ENCODE data around the gene MMP24OS.

Gene MMP24OS

DNA sequence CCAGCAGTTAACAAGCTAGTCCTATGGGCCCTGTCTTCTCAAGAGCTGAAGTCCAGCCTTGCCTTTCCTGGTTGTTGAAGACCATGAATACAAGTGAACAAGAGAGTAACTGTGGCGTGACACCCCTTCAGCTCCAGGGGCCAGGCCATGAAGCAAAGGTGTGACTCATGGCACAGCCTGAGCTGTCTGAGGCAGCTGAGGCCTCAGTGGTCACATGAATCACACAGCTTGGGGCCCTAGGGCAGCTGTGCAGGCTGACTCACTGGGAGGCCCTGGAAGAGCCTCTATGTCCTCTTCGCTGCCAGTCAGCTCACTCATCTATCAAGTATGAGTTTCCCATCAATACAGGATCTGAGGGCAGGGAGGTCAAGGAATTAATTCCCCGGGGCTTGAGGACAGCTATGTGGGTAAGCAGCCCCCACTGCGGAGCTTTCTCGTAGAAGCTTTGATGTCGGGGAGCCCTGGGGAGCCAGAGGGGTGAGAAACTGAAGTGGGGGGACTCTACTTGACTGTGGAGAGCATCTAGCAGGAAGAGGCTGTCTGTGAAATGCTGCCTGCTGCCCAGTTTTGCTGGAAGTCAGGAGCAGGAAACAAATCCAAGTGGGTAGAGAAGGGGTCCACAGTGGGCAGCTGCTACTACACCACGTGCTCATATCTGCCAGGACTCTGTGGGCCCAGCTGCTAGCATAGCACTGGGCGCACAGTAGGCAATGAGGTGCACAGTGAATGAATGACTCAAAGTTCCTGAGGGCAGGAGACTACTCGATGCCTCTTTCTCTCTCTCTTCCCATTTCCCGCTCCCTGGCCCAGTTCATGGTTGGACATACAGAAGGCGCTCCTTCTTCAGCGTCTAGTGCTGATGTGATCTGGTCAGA, 28.0 kb upstream of the MMP24OS start:
- peak; percentile 66 for DNase-seq

DNA sequence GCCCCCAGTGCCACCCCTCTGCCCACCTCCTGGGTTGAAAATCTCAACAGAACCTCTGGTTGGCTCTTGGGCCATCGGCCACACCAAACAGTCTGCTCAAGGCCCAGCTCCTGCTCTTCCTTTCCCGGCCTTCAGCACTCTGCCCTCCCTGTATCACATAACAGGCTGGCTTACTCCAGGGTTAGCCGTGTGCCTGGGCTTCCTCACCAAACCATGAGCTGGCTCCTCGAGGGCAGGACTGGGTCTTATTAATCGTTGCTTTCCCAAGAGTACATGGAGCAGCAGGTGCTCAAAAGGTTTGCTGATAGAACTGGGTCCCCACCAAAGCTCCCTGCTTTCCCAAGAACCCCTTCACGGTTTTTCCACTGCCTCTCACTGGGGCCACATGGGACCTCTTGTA, 27.0 kb upstream of the MMP24OS start:
- DNase-seq, result no peak

DNA sequence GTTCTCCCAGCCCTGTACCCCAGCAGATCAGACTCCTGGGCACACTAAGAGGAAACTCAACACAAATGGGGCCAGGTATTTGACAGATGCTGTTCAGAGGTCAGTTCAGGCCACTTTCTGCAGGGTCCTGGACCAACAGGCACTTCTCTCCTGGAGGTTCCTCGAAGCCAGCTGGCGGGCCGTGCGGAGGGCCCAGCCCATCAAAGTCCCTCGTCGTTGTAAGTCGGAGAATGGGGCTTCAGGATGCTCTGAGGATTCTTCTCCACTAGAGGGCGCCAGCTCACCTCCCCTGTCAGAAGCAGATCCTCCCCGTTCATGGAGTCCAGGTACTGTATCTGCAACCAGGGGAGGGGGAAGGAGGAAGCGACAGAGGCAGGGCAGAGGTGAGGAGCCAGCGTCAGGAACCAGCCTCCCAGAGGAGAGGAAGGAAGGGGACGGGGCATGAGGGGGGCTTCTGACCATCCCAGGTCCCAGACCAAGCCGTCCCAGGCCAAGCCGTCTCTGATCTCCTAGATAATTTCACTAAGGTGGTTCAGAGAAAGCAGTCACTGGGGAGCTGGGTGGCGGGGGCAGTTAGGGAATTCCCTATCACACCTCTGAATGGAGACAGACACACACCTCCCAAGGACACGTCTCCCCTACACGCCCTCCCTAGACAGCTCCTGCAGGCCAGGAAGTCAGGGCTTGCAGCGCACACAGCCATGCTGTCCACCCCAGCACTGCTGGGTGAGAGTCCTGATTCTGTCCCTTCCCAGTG, 26.0 kb upstream of the MMP24OS start:
- DNase-seq, result peak; percentile 76

DNA sequence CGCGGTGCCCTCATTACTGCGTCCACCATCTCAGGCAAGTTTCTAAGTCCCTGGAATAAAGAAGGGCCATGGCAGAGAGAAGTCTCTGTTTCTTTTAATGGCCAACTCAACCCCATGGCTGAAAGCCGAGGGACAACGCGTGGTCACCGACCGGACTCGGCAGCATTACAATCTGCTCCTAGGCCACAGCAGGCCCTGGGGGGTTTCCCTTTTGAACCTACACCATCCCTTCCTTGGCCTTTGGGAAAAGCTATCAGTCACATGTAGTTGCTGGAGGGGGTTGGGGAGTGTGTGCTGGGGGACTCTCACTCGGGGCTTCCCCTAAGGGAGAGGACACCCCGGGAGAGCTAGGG, 25.4 kb upstream of the MMP24OS start:
- no peak for DNase-seq

DNA sequence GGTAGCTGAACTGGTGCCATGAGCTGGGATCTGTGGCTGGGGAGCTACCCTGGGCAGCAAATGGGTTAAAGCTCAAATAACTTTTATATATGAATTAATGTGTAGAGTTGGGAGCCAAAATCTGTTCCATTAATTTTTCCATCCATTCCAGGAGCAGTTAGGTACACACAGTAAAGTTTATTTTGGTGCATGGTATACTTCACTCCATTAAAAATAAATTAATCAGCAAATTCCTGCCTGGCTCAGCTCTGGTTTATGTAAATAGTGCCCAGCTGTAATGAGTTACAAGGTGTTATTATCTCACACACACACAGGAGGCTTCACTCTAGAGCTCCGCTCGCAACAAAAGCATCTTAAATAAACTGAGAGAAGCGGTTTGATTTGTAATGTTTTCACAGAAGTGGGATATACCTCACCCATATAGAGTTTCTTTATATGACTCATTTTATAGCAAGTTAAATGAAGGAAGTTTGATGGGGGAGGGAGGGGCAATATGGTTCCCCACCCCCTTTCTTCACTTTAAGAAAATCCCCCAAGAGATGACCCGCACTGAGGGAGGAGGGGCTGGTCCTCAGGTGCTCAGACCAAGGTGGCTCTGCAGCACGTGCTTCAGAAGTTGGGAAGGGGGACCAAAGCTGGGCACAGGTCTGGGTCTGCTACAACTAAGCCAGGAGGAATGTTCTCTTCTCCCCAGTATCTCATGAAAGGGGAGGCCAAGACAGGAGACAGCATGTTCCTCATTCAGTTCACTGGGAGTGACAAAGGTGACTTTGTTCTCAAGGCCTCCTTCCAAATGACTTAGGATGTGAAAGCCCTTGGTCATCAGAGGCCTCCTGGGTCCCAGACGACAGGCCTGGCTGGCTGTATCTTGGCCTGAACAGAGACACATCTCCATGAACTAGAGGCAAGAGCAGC, 24.8 kb upstream of the MMP24OS start:
- no peak for DNase-seq

DNA sequence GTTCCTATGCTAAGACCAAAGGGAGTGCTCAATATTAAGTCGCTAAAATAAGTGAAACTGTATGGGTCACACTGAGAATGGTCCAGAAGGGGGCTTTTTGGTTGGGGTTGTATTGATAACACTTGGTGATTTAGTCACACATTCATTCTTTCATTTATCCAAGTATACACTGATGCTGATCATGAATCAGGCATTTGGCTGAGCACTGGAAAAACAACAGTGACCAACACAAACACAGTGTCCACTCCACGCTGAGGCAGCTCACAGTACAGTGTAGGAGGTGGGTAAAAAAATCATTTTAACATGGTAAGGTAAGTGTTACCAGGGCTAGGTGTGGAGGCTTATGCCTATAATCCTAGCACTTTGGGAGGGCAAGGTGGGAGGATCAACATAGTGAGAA, 23.5 kb upstream of the MMP24OS start:
- DNase-seq, result no peak

DNA sequence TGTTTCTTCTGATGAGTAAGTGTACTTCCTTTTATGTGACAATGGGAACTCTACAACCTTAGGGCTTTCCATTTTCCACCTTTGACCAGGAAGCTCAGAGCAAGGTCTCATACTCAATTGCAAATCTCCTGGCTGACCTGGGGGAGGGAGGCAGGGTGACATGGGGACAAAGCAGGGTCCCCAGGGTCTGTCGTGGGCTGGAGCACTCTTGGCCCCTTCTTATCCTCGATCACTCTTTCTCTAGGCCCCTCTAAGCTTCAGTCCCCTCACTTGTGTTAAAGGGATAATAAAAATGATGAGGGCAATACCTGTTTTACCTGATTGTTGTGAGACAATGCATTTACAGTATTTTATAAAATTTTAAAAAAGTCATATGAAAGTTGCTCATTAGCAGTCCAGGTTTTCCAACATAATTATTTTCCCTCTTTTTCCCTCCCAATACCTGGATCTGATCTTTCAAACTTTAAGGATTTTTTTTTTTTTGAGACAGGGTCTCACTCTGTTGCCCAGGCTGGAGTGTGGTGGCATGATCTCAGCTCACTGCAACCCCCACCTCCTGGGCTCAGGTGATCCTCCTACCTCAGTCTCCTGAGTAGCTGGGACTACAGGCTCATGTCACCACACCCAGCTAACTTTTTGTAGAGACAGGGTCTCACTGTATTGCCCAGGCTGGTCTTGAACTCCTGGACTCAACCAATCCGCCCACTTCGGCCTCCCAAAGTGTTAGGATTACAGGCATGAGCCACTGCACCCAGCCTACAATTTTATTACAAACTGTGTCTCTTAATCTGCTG, 22.7 kb upstream of the MMP24OS start:
- DNase-seq, result no peak

DNA sequence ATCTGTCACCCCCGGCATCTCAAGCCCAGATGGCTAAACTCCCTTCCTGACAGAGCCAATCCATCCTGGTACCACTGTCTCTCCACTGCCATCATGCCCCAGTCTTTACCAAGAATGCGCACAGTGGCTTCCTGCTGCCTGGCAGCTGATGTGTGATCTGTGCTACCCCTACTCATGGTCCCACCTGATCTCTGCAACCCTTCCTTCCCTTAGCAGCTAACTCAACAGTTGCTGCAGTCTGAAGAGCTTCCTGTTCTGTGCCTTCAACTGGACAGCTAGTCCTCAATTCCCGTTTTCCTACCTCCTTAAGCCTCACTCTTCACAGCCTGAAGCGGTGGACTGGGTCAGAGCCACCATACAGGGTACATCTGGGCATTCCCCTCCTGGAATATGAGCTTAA, 21.9 kb upstream of the MMP24OS start:
- no peak for DNase-seq

DNA sequence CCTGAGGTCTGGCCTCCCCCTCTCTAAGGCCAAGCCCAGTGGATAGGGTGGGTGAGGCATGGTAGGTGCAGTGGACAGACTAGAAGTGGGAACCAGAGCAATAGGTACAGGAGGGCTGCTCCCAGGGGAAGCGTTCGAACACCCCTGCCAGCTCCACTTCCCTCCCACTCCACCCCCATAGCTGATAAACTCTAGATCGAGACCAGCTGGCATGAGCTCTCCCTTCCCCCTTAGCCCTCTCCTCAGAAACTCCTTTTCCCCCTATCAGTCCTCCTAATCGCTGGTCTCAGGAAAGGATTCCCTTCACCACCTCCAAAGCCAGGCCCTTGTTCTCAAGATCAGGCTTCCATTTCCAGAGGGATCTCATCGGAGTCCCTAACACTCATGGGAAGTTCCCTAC, 20.3 kb upstream of the MMP24OS start:
- no peak for DNase-seq

DNA sequence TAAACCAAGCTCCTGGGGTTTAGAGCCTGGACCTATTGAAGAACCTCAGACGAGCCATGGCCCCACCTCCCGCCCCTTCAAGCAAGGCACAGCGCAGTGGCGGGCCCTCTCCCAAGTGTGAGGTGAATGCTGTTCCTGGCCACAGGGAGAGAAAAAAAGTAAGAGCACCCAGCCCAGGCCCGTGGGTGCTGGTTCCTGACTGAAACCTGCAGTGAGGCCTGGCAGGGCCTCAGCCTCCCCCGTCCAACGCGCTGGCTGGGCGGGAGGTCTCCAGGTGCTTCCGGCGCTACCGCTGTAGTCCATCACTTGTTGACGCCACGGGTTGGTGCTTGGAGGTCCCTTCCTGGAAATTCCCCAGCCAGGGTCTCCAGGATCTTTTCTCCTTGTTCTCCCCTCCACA, 19.8 kb upstream of the MMP24OS start:
- no peak for DNase-seq

DNA sequence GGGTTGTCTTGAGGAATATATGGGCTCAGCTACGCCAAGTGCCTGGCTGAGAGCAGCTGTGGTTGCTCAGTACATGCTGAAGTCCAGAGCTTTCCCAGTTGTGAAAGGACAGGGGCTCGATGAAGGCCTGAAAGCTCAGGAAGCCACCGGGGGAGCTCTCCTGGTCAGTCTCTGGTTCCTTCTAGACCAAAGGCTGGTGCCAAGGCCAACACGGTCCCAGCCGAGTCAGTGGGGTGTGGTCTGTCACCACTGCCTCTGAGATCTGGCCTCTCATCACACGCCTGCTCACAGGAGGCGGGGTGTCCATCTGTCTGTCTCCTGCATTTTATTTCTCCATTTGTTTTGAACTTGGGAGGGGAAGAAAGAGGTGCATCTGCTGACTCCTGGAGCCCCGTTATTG, 19.2 kb upstream of the MMP24OS start:
- DNase-seq, result no peak

DNA sequence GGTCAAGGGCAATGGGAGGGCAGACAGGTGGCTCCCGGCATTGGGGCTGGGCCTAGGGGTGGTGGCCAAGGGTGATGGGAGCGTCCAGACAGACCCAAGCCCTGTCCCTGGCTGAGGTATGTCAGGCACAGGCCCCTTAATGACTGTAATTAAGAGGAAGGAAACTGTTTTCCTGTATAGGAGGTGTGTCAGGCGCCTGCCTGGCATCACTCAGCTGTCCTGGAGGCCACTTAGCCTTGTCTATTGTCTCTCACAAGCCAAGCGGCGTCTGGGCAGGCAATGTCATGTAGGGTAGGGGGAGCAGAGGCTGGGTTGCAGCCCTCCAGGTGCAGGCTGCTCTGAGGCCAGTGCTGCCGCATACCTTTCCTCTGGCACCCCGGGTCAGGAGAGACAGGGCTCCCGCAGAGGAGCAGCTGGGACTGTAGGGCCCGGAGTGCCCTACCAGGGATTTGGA, 18.2 kb upstream of the MMP24OS start:
- DNase-seq, result no peak

DNA sequence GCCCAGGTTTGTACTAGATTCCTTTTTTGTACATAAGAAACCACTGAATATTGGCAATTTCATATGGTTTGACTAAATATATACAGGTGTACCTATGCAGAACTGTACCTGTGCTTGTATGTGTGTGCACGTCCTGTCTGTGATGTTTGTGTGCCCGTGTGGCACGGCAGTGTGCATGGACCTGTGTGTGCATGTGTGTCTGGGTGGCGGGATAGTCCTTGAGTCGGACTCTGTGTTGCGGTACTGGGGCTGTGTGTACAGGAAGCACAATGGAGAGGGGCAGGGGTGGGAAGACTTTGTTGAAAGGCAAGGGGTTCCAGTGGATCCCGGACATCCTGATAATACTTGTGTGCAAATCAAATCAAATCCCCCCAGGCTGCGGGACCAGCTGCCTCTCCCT, 17.8 kb upstream of the MMP24OS start:
- no peak for DNase-seq

DNA sequence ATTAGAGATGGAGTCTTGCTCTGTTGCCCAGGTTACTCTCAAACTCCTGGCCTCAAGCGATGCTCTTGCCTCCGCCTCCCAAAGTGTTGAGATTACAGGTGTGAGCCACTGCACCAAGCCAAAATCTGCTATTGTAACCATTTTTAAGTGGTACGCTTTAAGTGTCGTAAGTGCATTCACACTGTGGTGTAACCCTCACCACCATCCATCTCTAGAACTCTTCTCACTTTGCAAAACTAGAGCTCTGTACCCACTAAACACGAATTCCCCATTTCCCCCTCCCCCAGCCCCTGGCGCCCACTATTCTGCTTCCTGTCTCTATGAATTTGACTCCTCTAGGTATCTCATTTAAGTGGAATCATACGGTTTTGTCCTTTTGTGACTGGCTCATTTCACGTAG, 17.1 kb upstream of the MMP24OS start:
- no peak for DNase-seq

DNA sequence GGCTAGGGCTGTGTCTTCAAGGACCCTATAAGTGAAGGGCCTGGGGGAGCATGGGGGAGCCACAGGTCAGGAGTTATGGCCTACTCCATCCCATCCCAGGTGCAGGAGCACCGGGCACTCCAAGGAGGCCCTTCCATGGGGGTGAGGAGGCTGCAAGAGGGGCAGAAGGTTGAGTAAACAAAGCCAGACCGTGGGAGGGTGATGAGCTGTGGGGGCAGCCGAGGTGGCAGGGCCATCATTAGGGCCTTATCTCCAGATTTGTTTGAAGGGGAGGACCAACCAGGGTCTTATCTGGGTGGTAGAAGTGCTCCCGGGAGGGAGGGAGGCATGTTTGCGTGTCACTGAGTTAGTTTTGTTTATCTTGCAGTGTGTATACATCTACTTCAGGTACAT, 16.4 kb upstream of the MMP24OS start:
- DNase-seq, result no peak

DNA sequence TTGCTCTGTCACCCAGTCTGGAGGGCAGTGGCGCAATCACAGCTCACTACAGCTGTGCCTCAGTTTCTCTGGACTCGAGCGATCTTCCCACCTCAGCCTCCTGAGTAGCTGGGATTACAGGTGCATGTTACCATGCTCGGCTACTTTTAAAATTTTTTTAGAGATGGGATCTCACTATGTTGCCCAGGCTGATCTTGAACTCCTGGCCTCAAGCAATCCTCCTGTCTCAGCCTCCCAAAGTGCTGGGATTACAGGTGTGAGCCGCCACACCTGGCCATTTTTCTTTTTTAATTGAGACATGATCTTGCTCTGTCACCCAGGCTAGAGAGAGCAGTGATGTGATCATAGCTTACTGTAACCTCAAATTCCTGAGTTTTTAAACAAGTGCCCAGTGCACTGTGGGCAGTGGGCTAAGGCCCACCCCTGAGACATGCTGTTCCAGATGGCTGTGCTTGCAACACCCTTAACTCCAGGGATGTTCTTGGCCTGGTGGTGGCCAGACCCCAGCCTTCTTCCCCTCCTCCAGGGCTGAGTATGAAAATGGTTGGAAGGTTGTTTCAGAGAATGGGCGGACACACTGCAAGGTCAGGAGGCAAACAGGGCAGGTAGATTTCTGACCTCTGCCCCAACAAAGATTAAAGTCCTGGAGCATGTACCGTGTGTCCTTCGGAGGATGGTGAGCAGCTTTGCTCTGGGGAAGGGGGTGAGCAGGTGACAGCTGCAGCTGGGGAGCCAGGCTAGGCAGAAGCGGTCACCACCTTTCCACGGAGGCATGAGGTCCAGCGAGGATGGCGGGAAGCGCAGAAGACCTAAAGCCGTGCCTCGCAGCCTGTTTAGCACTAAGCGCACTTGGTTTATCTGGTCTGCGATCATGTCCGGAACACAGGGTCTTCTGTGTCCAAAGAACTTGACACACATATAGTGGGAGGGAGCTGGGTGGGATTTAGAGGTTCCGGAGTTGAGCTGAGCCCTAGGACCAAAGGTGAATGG, 15.7 kb upstream of the MMP24OS start:
- DNase-seq, result no peak

DNA sequence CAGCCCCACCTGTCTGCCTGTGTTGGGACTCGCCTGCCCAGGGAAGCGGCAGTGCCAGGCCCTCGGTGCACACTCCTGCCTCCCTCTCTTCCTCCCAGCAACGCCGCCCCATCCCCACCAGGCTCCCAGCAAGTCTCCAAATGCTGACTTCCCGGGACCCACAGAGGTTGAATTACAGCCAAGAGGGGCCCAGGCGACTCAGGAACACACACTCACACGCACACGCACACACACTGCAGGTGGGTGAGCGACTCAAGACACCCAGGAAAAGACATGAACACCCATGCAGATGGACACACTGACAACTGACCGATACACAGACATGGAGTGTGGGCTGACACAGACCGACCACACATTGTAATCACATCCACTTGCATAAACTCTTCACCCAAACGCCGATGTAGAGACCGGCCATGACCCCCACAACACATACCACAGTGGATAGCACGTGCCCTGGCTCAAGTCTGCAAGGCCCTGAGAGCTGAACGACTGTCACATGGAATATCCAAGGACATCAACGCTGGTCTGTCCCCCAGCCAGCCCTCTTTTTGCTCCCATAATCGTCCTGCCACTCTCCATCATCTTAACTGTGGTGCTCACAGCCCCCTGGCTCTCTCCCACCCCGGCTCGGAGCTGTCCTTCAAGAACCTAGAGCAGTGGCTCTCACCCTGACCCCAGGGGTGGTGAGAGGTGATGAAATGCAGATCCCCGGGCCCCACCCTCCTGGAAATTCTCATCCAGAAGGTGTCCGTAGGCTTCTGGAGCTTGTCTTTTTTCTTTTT, 14.8 kb upstream of the MMP24OS start:
- no peak for DNase-seq

DNA sequence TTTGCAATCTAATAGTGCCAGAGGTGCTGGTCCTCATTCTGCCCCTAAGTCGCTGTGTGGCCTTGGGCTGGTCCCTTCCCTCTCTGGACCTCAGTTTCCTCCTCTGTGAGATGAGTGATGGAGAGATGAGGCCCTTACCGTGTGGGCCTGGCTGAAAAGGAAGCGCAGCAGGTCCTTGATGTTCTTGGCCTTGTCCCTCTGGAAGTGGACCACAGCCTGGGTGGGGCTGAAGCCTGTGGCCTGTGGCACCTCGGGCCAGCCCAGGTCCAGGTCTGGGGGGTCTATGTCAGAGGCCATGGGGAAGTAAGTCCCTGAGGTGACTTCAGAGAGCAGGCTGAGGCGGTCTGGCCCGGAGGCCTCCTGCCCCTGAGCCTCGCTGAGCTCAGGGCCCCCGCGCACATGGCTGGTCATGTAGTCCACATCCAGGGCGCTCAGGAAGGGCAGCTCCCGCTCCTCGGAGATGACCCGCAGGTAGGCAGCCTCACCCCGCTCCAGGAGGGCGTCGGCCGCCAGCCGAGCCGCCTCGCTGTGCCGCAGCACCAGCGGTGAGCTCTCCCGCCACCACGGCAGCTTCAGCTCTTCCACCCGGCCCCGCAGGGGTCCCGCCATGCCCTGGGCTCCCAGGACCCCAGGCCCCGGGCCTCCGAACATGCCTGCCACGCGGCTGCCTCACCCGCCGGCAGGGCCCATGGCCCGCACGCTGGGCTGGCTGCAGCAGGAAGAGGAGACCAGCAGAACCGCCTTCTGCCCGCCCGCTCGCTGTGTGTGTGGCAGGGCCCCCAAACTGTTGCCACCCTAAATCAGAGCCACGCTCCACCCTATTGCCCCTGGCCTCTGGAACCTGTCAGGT, 14.0 kb upstream of the MMP24OS start, which contains the start of gene FAM83C:
TSS of gene FAM83C (minus strand) at position 772 of the 850 bp plus-strand sequence. CDS start at position 651, 121 bp downstream.
- DNase-seq, result no peak

DNA sequence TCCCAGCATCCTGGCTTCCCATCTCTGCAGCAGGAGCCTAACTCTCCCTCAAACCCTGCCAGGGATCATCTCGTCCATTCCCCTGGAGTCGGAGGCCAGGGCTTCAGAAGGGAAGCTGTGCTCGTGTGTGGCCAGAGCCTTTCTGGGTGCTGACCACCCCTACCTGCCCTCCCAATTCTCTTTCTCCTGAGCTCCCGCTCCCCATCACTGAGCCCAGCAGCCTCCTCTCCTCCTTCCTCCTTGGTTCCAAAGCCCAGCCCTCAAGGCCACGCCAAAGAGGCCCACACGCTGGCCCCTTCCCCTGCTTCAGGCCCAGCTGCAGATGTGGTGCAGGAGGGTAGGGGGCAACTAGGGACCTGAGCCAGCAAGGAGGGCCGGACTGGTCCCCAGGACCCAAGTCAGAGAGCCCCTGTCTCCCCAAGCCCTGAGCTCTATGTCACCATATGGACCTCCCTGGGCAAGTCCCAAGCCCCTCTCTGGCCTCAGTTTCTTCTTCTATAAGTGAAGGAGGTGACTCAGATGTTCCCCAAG, 13.0 kb upstream of the MMP24OS start:
- DNase-seq, result no peak

Data from stimulated activated CD4-positive, alpha-beta T cell treated with anti-CD3 and anti-CD28 coated beads, Interleukin-4, amount 100 ng/mL, for 1 hour (primary cell).